H1 (cell line): ENCODE measurements around the gene TGFB1I1. TPM values are rescaled to one million over a fixed set of nuclear protein-coding genes. Genes with fewer than 3 reads are reported as not detected.

Experiments
- CTCF ChIA-PET: fragments of 300-600 bp; sonication (Branson Sonifier 250); formaldehyde crosslinking; loops from one replicate; lab custom pipeline; 2021; ENCODE audit not compliant: partially characterized antibody; lab: Charles Lee
- POLR2A ChIA-PET: fragments of 300-600 bp; sonication (Branson Sonifier 250); formaldehyde crosslinking; loops from one replicate; lab custom pipeline; 2021; ENCODE audit warnings: inconsistent platforms; ENCODE audit not compliant: partially characterized antibody; lab: Charles Lee
- DNase-seq, 2 experiments: peaks; one replicate each; pipeline versions ENCODE4 v3.0.0 to v3.0.0-alpha.2; 2010 to 2022; ENCODE audit warnings: low spot score in 2 of 2, low read depth in 1 of 2, mixed read lengths in 1 of 2
- FAIRE-seq: peaks from 2 replicates; lab custom pipeline; 2011; peaks lifted over from hg19 to GRCh38; lab: Jason Lieb, UNC
- H2AFZ ChIP-seq: 2 replicates; pipeline ENCODE4 v1.8.1; 2012; ENCODE audit warnings: low read length, inconsistent platforms
- H2AK5ac ChIP-seq: 2 replicates; pipeline ENCODE4 v1.6.1; 2013; ENCODE audit warnings: low read depth, low read length
- H2BK120ac ChIP-seq: replicated peaks from 2 replicates; pipeline ENCODE3; 2013; ENCODE audit warnings: low read depth, low read length, inconsistent platforms
- H2BK12ac ChIP-seq: 2 replicates; pipeline ENCODE4 v1.6.1; 2013; ENCODE audit warnings: low read depth, low read length
- H2BK15ac ChIP-seq: 2 replicates; pipeline ENCODE4 v1.6.1; 2013; ENCODE audit warnings: low read length
- H2BK20ac ChIP-seq: 2 replicates; pipeline ENCODE4 v1.6.1; 2013; ENCODE audit warnings: low read length
- H2BK5ac ChIP-seq: 2 replicates; pipeline ENCODE4 v1.6.1; 2013; ENCODE audit warnings: low read depth, low read length
- H3K14ac ChIP-seq: 2 replicates; pipeline ENCODE4 v1.6.1; 2013; ENCODE audit warnings: inconsistent platforms; ENCODE audit not compliant: insufficient read length
- H3K18ac ChIP-seq: 2 replicates; pipeline ENCODE4 v1.6.1; 2013; ENCODE audit warnings: low read length; ENCODE audit errors: extremely low read depth
- H3K23ac ChIP-seq: 2 replicates; pipeline ENCODE4 v1.6.1; 2013; ENCODE audit warnings: inconsistent platforms; ENCODE audit not compliant: insufficient read length
- H3K23me2 ChIP-seq: 2 replicates; pipeline ENCODE4 v1.6.1; 2013; ENCODE audit warnings: low read depth, low read length
- H3K27ac ChIP-seq: 2 replicates; pipeline ENCODE4 v1.6.1; 2011; ENCODE audit warnings: low read depth, low read length, inconsistent platforms
- H3K27me3 ChIP-seq, 4 experiments: replicated peaks in 1 of 4; 1 replicate in 1 of 4; 2 replicates in 3 of 4; pipeline versions ENCODE4 v1.6.1 to v1.8.1; 2011 to 2013; ENCODE audit warnings: low read length in 3 of 4, mild to moderate bottlenecking in 3 of 4, inconsistent platforms in 2 of 4, mixed read lengths in 2 of 4, moderate library complexity in 1 of 4; ENCODE audit not compliant: control insufficient read depth in 3 of 4, insufficient read depth in 3 of 4; ENCODE audit errors: extremely low read depth in 1 of 4
- H3K36me3 ChIP-seq, 4 experiments: 2 replicates each; pipeline versions ENCODE4 v1.6.1 to v1.8.1; 2011 to 2013; ENCODE audit warnings: mild to moderate bottlenecking in 4 of 4, low read length in 3 of 4, moderate library complexity in 2 of 4, control low read depth in 1 of 4, inconsistent platforms in 1 of 4; ENCODE audit not compliant: insufficient read depth in 4 of 4, control insufficient read depth in 2 of 4
- H3K4ac ChIP-seq: replicated peaks from 2 replicates; pipeline ENCODE3; 2013; ENCODE audit warnings: low read length, low read depth, mixed read lengths, inconsistent platforms; ENCODE audit not compliant: insufficient read length
- H3K4me1 ChIP-seq, 4 experiments: replicated peaks in 1 of 4; 1 replicate in 1 of 4; 2 replicates in 3 of 4; pipeline versions ENCODE4 v1.6.1 to v1.8.1; 2011 to 2013; ENCODE audit warnings: low read length in 3 of 4, inconsistent platforms in 2 of 4, mixed read lengths in 1 of 4; ENCODE audit not compliant: insufficient read depth in 4 of 4, control insufficient read depth in 3 of 4
- H3K4me2 ChIP-seq, 2 experiments: 2 replicates each; pipeline versions ENCODE4 v1.6.1 to v1.8.1; 2011 to 2013; ENCODE audit warnings: low read depth in 2 of 2, low read length in 2 of 2, control low read depth in 1 of 2, inconsistent platforms in 1 of 2, mild to moderate bottlenecking in 1 of 2; ENCODE audit not compliant: insufficient read depth in 1 of 2
- H3K4me3 ChIP-seq, 4 experiments: fragments of 200-600, 300-600 bp in 1 of 4; sonication (generic), shearing (Covaris generic), sonication (Bioruptor Twin) in 1 of 4; 2 replicates each; pipeline versions ENCODE4 v1.5.1 to v1.8.1; 2011 to 2016; ENCODE audit warnings: low read length in 4 of 4, low read depth in 3 of 4, control low read depth in 2 of 4, inconsistent platforms in 2 of 4, mild to moderate bottlenecking in 2 of 4, mixed read lengths in 1 of 4, moderate library complexity in 1 of 4; ENCODE audit not compliant: insufficient read depth in 2 of 4; ENCODE audit errors: extremely low read depth in 1 of 4
- H3K56ac ChIP-seq: replicated peaks from 2 replicates; pipeline ENCODE3; 2013; ENCODE audit warnings: low read depth, mild to moderate bottlenecking, mixed read lengths, low read length, inconsistent platforms; ENCODE audit not compliant: insufficient read length
- H3K79me1 ChIP-seq: 2 replicates; pipeline ENCODE4 v1.6.1; 2013; ENCODE audit warnings: low read depth, low read length, control low read depth
- H3K79me2 ChIP-seq, 2 experiments: 2 replicates each; pipeline versions ENCODE4 v1.6.1 to v1.8.1; 2012 to 2013; ENCODE audit warnings: low read length in 2 of 2, mild to moderate bottlenecking in 2 of 2, inconsistent platforms in 1 of 2; ENCODE audit not compliant: insufficient read depth in 2 of 2, control insufficient read depth in 1 of 2
- H3K9ac ChIP-seq, 4 experiments: replicated peaks in 1 of 4; 1 replicate in 1 of 4; 2 replicates in 3 of 4; pipeline versions ENCODE4 v1.6.1 to v1.8.1; 2011 to 2013; ENCODE audit warnings: low read depth in 3 of 4, low read length in 3 of 4, control low read depth in 2 of 4, mild to moderate bottlenecking in 2 of 4, moderate library complexity in 2 of 4, inconsistent platforms in 1 of 4; ENCODE audit errors: extremely low read depth in 1 of 4
- H3K9me3 ChIP-seq, 2 experiments: 2 replicates each; pipeline versions ENCODE4 v1.6.1 to v1.8.1; 2012 to 2013; ENCODE audit warnings: mild to moderate bottlenecking in 2 of 2, moderate library complexity in 2 of 2, control low read depth in 1 of 2, inconsistent platforms in 1 of 2, low read depth in 1 of 2, low read length in 1 of 2, mixed read lengths in 1 of 2; ENCODE audit not compliant: insufficient read depth in 2 of 2
- H4K20me1 ChIP-seq, 2 experiments: replicated peaks in 1 of 2; 2 replicates each; pipeline versions ENCODE3 to v1.8.1; 2011 to 2013; ENCODE audit warnings: inconsistent platforms in 2 of 2, low read length in 2 of 2, mild to moderate bottlenecking in 1 of 2; ENCODE audit not compliant: insufficient read depth in 2 of 2, control insufficient read depth in 1 of 2
- H4K5ac ChIP-seq: 2 replicates; pipeline ENCODE4 v1.6.1; 2013; ENCODE audit warnings: low read length, low read depth, mixed read lengths, inconsistent platforms; ENCODE audit not compliant: insufficient read length
- H4K8ac ChIP-seq: 2 replicates; pipeline ENCODE4 v1.8.0; 2013; ENCODE audit warnings: mild to moderate bottlenecking, moderate library complexity, low read length, inconsistent platforms; ENCODE audit not compliant: insufficient read depth; ENCODE audit errors: extremely low read depth
- H4K91ac ChIP-seq: replicated peaks from 2 replicates; pipeline ENCODE3; 2013; ENCODE audit warnings: low read length, mixed read lengths, inconsistent platforms; ENCODE audit not compliant: insufficient read length
- ASH2L ChIP-seq: fragments of 200-600, 300-600 bp; sonication (generic); IDR thresholded peaks from one replicate; pipeline ENCODE4 v1.7.1; 2017; ENCODE audit warnings: low read length
- CBX8 ChIP-seq: fragments of 300-800, 300-1000 bp; sonication (generic); IDR thresholded peaks from 2 replicates; pipeline ENCODE4 v1.7.1; 2016; ENCODE audit warnings: low read depth, low read length, borderline replicate concordance
- CTCF ChIP-seq, 3 experiments: IDR thresholded peaks; 1 replicate in 2 of 3; 2 replicates in 1 of 3; pipeline versions ENCODE4 v1.5.1 to v1.6.1; 2011; ENCODE audit warnings: low read length in 3 of 3, mild to moderate bottlenecking in 3 of 3, inconsistent platforms in 2 of 3, low read depth in 1 of 3, moderate library complexity in 1 of 3; ENCODE audit not compliant: insufficient read depth in 1 of 3; ENCODE audit errors: control extremely low read depth in 1 of 3
- KDM1A ChIP-seq: fragments of 200-600, 300-600 bp; sonication (generic); IDR thresholded peaks from 2 replicates; pipeline ENCODE4 v1.7.1; 2016; ENCODE audit warnings: mild to moderate bottlenecking, low read length, borderline replicate concordance
- PHF8 ChIP-seq: fragments of 200-600 bp; sonication (generic); conservative IDR thresholded peaks from 2 replicates; pipeline ENCODE4 v1.7.1; 2012; ENCODE audit warnings: low read depth, mild to moderate bottlenecking, inconsistent platforms, low read length, moderate library complexity
- RFX5 ChIP-seq: IDR thresholded peaks from 2 replicates; pipeline ENCODE4 v1.6.1; 2011; ENCODE audit warnings: low read depth, low read length, improper control_type of control experiment, borderline replicate concordance
- SIN3A ChIP-seq, 2 experiments: IDR thresholded peaks in 1 of 2; conservative IDR thresholded peaks in 1 of 2; 2 replicates each; pipeline ENCODE4 v1.6.1; 2011 to 2012; ENCODE audit warnings: low read length in 2 of 2, improper control_type of control experiment in 1 of 2, low read depth in 1 of 2, mild to moderate bottlenecking in 1 of 2
- SP2 ChIP-seq: IDR thresholded peaks from 2 replicates; pipeline ENCODE4 v1.6.1; 2012; ENCODE audit warnings: mild to moderate bottlenecking, low read length, inconsistent platforms
- WGBS, 2 experiments: shearing (Covaris generic) in 1 of 2; methylation state at CpG; one replicate each; pipeline versions ENCODE4 v1.1.6 to v1.1.7; 2013 to 2015; ENCODE audit warnings: low lambda C conversion rate in 2 of 2, mixed read lengths in 2 of 2, inconsistent platforms in 1 of 2, low coverage in 1 of 2, missing lambda C conversion rate in 1 of 2; ENCODE audit not compliant: insufficient replicate concordance in 2 of 2, insufficient coverage in 1 of 2, insufficient read length in 1 of 2; ENCODE audit errors: extremely low coverage in 1 of 2, missing lambda C conversion rate in 1 of 2; 5-methylcytosine and 5-hydroxymethylcytosine counted together
- polyA plus RNA-seq, 7 experiments: library from polyadenylated mRNA; depleted of rRNA in 3 of 7; stranded (reverse) in 5 of 7; unstranded in 2 of 7; fragments of >200 nt in 5 of 7; fragments of 200-250 nt in 2 of 7; gene quantifications; 1 replicate in 5 of 7; 2 replicates in 1 of 7; 4 replicates in 1 of 7; pipeline versions ENCODE4 v1.2.1 to v1.2.3, GENCODE V29; 2011 to 2013; ENCODE audit warnings: missing spikeins in 2 of 7, mixed read lengths in 2 of 7
- total RNA-seq: library from RNA; stranded (reverse); fragmentation: NEBNext Ultra II Directional; extraction: Animal tissue kit (Norgen Biotek cat#: 25700); gene quantifications from 2 replicates; pipeline ENCODE4 v1.2.1, GENCODE V29; 2021
- TF ChIP-seq, protein P1 (sequence below): IDR thresholded peaks from 2 replicates; pipeline ENCODE4 v1.6.1; 2012; ENCODE audit warnings: inconsistent platforms

Gene TGFB1I1
- total and polyA plus RNA-seq, 2 of the 8 experiments (the other 6 are each of a cell fraction or from before 2014, with no cell fraction given), result 5.6 to 5.8 TPM

GRCh38 chr16:31472709-31473203 is 804 bp downstream of the TGFB1I1 start:
- no peaks in the 10 kb centered on the region for H3K79me2 ChIP-seq
- WGBS, 2 experiments, result 30% methylated on average over 19 of the region's 20 CpGs; no CpG with 5 or more reads in 1 of the 2 experiments
- TF ChIP-seq PHF8 (no peak), SIN3A (conservative IDR thresholded peaks at IDR 0.05 in 1 of 2, IDR thresholded peaks at IDR 0.05 in 1 of 2; ENCODE audit: low read depth in 1 of 2, low read length in 2 of 2) (peak in 1 of 2 experiments; percentile 63; a peak in 1 of 4 replicates), ASH2L (peak; percentile 73), KDM1A (peak; percentile 97), SP2 (no peak), CTCF (IDR thresholded peaks at IDR 0.05; ENCODE audit: control extremely low read depth in 1 of 3, insufficient read depth in 1 of 3, low read depth in 1 of 3, low read length in 3 of 3) (peak; percentile 82 to 96 (median 85)), CBX8 (no peak), RFX5 (no peak)
- TF ChIP-seq, protein P1, sequence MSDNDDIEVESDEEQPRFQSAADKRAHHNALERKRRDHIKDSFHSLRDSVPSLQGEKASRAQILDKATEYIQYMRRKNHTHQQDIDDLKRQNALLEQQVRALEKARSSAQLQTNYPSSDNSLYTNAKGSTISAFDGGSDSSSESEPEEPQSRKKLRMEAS, result no peak

More at GRCh38 chr16:31472709-31473203, 804 bp downstream of the TGFB1I1 start:
- H3K4me1 ChIP-seq, result peaks cover 0 to 12% (median 3%) of the 10 kb centered on the region in 4 experiments; a peak in 5 of 7 replicates
- peak overlapping the region; percentile 67 to 68 for H3K4me2 ChIP-seq
- ChIA-PET POLR2A (interaction anchor here (0.5 to 1.2 kb wide), 3 partner anchors 10 to 242 kb away, joined by 3 read pairs; no protein-coding TSS in a partner anchor), CTCF (interaction anchor here (0.5 to 0.7 kb wide), 5 partner anchors 12 to 149 kb away, joined by 3 to 4 read pairs (median 3); no protein-coding TSS in a partner anchor)
- no peak overlapping the region for H2BK5ac ChIP-seq
- DNase-seq (peak in 1 of 2 experiments; percentile 92), FAIRE-seq (no peak)
- H2BK12ac ChIP-seq, result no peak overlapping the region
- H4K91ac ChIP-seq, result no peak overlapping the region
- no peak overlapping the region for H3K4ac ChIP-seq
- H3K4me3 ChIP-seq, result peak overlapping the region; percentile 44 to 78 (median 62)
- no peak overlapping the region for H2AK5ac ChIP-seq
- no peak overlapping the region for H3K56ac ChIP-seq
- no peak overlapping the region for H3K14ac ChIP-seq
- no peaks in the 10 kb centered on the region for H3K79me1 ChIP-seq
- peaks cover 19% of the 10 kb centered on the region; the same call in 1 of the 2 replicates for H3K23me2 ChIP-seq
- H2BK20ac ChIP-seq, result no peak overlapping the region
- no peak overlapping the region for H3K18ac ChIP-seq
- peaks cover 2 to 38% (median 31%) of the 10 kb centered on the region in 4 experiments for H3K27me3 ChIP-seq
- H4K20me1 ChIP-seq, result peaks cover 0 to 3% of the 10 kb centered on the region in 2 experiments
- no peaks in the 10 kb centered on the region for H3K36me3 ChIP-seq
- H3K23ac ChIP-seq, result no peak overlapping the region
- H2AFZ ChIP-seq, result peak overlapping the region; percentile 35; the same call in 1 of the 2 replicates
- no peak overlapping the region for H2BK15ac ChIP-seq
- no peak overlapping the region for H4K5ac ChIP-seq
- H3K9me3 ChIP-seq, result no peaks in the 10 kb centered on the region
- H3K27ac ChIP-seq, result no peak overlapping the region
- no peak overlapping the region for H2BK120ac ChIP-seq
- H3K9ac ChIP-seq, result no peak overlapping the region
- H4K8ac ChIP-seq, result no peak overlapping the region; the same call in 1 of the 2 replicates
